ENCODE results near the gene KRT27. TPM values are rescaled to one million over a fixed set of nuclear protein-coding genes. Genes with fewer than 3 reads are reported as not detected.

The KRT27 gene
- total and polyA plus RNA-seq, 10 of the 15 experiments (the other 5 are each of a cell fraction or from before 2014, with no cell fraction given), result not detected

GRCh38 chr17:40791111-40791510 is 8.8 kb upstream of the KRT27 start:
- no peak for DNase-seq (ENCODE audit: low read depth, low spot score)
- ChIA-PET SMC1A (ENCODE audit: uncharacterized antibody, unreplicated experiment) (interaction anchor here (0.7 to 3.2 kb wide), 11 partner anchors 10 to 175 kb away, joined by 3 to 28 read pairs (median 6); no protein-coding TSS in a partner anchor), RAD21 (ENCODE audit: unreplicated experiment) (interaction anchor here (0.7 to 3.7 kb wide), 10 partner anchors 11 to 176 kb away, joined by 3 to 18 read pairs (median 4); partner anchors contain the start of gene SMARCE1), POLR2A (interaction anchor here (1.0 kb wide), 1 partner anchor 167 kb away, joined by 3 read pairs; no protein-coding TSS in a partner anchor), CTCF (interaction anchor here (0.6 to 4.3 kb wide), 15 partner anchors 10 to 175 kb away, joined by 3 to 43 read pairs (median 3); partner anchors contain the start of gene SMARCE1)
- Histone ChIP-seq H3K9me3 (replicated peaks; ENCODE audit: control insufficient read depth, insufficient read depth, low read length) (no peaks in the 10 kb centered on the region), H3K9ac (ENCODE audit: control insufficient read depth, insufficient read depth, low read length) (no peak overlapping the region), H3K4me1 (ENCODE audit: control insufficient read depth, insufficient read depth, low read length) (no peaks in the 10 kb centered on the region), H3K36me3 (ENCODE audit: control insufficient read depth in 2 of 2, insufficient read depth in 2 of 2, low read length in 1 of 2) (no peaks in the 10 kb centered on the region), H4K20me1 (ENCODE audit: control insufficient read depth, insufficient read depth) (no peaks in the 10 kb centered on the region), H3K79me2 (ENCODE audit: control insufficient read depth, insufficient read depth, low read length) (no peaks in the 10 kb centered on the region), H2AFZ (ENCODE audit: control insufficient read depth, low read depth, low read length) (no peak overlapping the region), H3K4me3 (no peak overlapping the region), H3K4me2 (ENCODE audit: control insufficient read depth, insufficient read depth) (no peak overlapping the region), H3K27me3 (replicated peaks in 1 of 2; ENCODE audit: control insufficient read depth in 2 of 2, insufficient read depth in 2 of 2, low read length in 1 of 2) (0 out of 4 replicates have a peak, but pooled peaks cover 0 to 4% of the 10 kb centered on the region in 2 experiments), H3K27ac (ENCODE audit: control insufficient read depth, insufficient read depth) (no peak overlapping the region)
- in situ Hi-C loops (cut with MboI), result no loop called here
- intact Hi-C loops (cut with micrococcal nuclease; ENCODE audit: unreplicated experiment), result loop anchor here (2.0 to 10.0 kb wide), 2 partner anchors 170 to 246 kb away; no protein-coding TSS in a partner anchor
- BruUV-seq (replicated peaks), result no TSS peak
- no peak for FAIRE-seq
- no peak for ATAC-seq
- TF ChIP-seq RAD21 (IDR thresholded peaks at IDR 0.05; ENCODE audit: insufficient read depth, low read depth, low read length) (no peak), CEBPB (IDR thresholded peaks at IDR 0.05; ENCODE audit: borderline replicate concordance in 1 of 2, low read depth in 2 of 2, low read length in 2 of 2) (no peak), ZNF24 (IDR thresholded peaks at IDR 0.05) (no peak), TCF7 (IDR thresholded peaks at IDR 0.05; ENCODE audit: borderline replicate concordance) (no peak), DPF2 (IDR thresholded peaks at IDR 0.05) (no peak), ZNF274 (IDR thresholded peaks at IDR 0.05; ENCODE audit: insufficient read depth, insufficient read length) (no peak), EED (IDR thresholded peaks at IDR 0.05; ENCODE audit: low read depth) (no peak), SMC3 (IDR thresholded peaks at IDR 0.05; ENCODE audit: borderline replicate concordance, low read length) (no peak), CREB1 (IDR thresholded peaks at IDR 0.05; ENCODE audit: low read depth) (no peak), NR2F1 (conservative IDR thresholded peaks at IDR 0.05) (no peak), POLR2AphosphoS5 (IDR thresholded peaks at IDR 0.05; ENCODE audit: low read length) (no peak), USF1 (IDR thresholded peaks at IDR 0.05; ENCODE audit: borderline replicate concordance, extremely low read length, insufficient read depth, low read depth, low read length) (no peak)
- TF ChIP-seq, protein P1, sequence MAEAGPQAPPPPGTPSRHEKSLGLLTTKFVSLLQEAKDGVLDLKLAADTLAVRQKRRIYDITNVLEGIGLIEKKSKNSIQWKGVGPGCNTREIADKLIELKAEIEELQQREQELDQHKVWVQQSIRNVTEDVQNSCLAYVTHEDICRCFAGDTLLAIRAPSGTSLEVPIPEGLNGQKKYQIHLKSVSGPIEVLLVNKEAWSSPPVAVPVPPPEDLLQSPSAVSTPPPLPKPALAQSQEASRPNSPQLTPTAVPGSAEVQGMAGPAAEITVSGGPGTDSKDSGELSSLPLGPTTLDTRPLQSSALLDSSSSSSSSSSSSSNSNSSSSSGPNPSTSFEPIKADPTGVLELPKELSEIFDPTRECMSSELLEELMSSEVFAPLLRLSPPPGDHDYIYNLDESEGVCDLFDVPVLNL (IDR thresholded peaks at IDR 0.05; ENCODE audit: low read depth, low read length), result no peak
- 33% methylated on average over 1 of the region's 1 CpG for WGBS (ENCODE audit: insufficient coverage, insufficient replicate concordance, low lambda C conversion rate, missing lambda C conversion rate)

All from GM12878 (cell line).